HUES64 (cell line): ENCODE data around the gene SCART1.
"Not testable (repeated sequence)": the region's sequence is repeated elsewhere in the genome, so short reads cannot be mapped to it uniquely, and the experiment has no call there.

ENCODE experiments used
- H3K27ac ChIP-seq: 2 replicates; pipeline ENCODE4 v1.7.0; 2013; ENCODE audit warnings: low read depth, low read length, inconsistent platforms
- H3K27me3 ChIP-seq: 2 replicates; pipeline ENCODE4 v1.6.1; 2013; ENCODE audit warnings: mild to moderate bottlenecking, low read length; ENCODE audit not compliant: insufficient read depth
- H3K36me3 ChIP-seq: 2 replicates; pipeline ENCODE4 v1.6.1; 2013; ENCODE audit warnings: mild to moderate bottlenecking, low read length; ENCODE audit not compliant: insufficient read depth
- H3K4me1 ChIP-seq: 2 replicates; pipeline ENCODE4 v1.6.1; 2013; ENCODE audit warnings: mild to moderate bottlenecking, low read length, moderate library complexity; ENCODE audit not compliant: insufficient read depth
- H3K4me3 ChIP-seq: 2 replicates; pipeline ENCODE4 v1.5.1; 2013; ENCODE audit warnings: mild to moderate bottlenecking, low read length, moderate library complexity
- H3K9ac ChIP-seq: 2 replicates; pipeline ENCODE4 v1.6.1; 2013; ENCODE audit warnings: mild to moderate bottlenecking, low read depth, low read length
- H3K9me3 ChIP-seq: 2 replicates; pipeline ENCODE4 v1.6.1; 2013; ENCODE audit warnings: low read depth, low read length; ENCODE audit not compliant: insufficient read depth
- WGBS: fragments of 150-250, 120-280 bp; methylation state at CpG from one replicate; pipeline ENCODE4 v1.1.7; 2013; ENCODE audit warnings: missing lambda C conversion rate; 5-methylcytosine and 5-hydroxymethylcytosine counted together

SCART1 gene

DNA sequence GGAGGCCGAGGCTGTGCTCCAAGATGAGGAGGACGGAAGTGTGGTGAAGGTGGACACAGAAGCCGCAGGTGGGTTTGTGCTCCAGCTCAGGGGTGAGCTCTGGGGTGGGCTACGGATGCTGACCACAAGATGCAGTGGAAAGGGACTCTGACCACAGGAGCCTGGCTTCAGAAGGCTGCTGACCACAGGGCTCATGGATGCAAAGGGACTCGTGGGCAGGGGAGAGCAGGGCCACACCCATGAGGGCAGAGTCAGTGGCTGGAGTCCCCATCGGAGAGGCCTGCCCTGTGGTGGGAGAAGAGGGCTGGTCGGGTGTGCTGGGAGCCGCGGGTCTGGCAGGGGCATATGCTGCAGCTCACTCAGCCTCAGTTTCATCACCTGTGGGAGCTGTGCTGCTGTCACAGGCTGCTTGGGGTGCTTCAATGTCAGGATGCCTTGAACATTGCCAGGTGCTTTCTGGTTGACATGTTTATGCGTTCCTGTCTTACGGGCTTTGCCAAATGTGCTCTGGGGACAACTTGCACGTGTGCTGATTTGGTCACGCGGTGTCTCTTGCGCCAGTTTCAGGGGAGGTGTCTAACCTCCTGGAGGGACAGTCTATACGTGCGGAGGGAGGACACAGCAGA, 13.7 kb downstream of the SCART1 start:
- H3K27me3 ChIP-seq, result no peaks in the 10 kb centered on the region
- 82% methylated on average over 17 of the region's 17 CpGs for WGBS
- H3K4me3 ChIP-seq, result no peak overlapping the region
- H3K4me1 ChIP-seq, result no peaks in the 10 kb centered on the region
- H3K9ac ChIP-seq, result no peak overlapping the region
- H3K9me3 ChIP-seq, result peaks cover 78% of the 10 kb centered on the region
- no peaks in the 10 kb centered on the region for H3K36me3 ChIP-seq
- H3K27ac ChIP-seq, result no peak overlapping the region

DNA sequence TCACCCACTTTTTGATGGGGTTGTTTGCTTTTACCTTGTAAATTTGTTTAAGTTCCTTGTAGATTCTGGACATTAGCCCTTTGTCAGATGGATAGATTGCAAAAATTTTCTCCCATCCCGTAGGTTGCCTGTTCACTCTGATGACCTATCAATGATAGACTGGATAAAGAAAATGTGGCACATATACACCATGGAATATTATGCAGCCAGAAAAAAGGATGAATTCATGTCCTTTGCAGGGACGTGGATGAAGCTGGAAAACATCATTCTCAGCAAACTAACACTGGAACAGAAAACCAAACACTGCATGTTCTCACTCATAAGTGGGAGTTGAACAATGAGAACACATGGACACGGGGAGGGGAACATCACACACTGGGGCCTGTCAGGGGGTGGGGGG, 15.5 kb downstream of the SCART1 start:
- WGBS, result 58% methylated on average over 3 of the region's 3 CpGs
- not testable (repeated sequence) for H3K9ac ChIP-seq, H3K4me1 ChIP-seq, H3K27ac ChIP-seq, H3K36me3 ChIP-seq, H3K4me3 ChIP-seq, H3K27me3 ChIP-seq
- peaks cover 79% of the 10 kb centered on the region for H3K9me3 ChIP-seq

DNA sequence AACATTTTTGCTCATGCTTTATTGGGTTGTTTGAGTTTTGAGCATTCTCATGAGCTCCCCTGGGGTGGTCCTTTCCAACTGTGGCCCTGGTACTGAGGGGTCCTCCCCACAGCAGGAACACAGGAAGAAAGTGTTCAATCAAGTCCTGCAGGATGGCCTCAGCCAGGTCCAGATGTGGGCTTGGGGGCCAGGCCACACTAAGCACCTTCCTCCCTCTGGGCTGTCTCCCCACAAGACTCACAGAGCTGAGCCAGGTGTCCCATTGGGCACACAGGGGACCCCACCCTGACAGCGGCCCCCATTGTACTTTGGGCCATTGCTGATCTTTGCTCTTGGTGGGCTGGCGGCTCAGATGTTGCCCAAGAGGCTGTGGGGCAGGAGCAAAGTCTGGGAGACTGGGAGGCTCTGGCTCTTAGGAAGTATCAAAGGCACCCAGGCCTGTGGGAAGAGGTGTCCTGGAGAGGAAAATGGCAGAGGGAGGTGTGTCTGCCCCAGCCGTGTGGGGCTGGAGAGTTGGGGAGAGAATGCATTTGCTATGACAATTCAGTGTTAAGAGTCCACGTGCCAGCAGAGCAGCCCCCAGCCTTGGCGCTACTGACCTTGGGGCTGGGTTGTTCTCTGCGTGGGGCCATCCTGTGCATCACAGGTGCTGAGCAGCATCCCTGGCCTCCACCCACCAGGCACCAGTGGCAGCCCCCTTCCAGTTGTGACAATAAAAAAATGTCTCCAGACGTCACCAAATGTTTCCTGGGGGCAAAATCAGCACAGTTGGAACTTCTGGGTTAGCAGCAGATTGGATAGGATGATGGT, 17.8 kb downstream of the SCART1 start:
- Histone ChIP-seq H3K9me3 (peaks cover 88% of the 10 kb centered on the region), H3K36me3 (no peaks in the 10 kb centered on the region), H3K27ac (no peak overlapping the region), H3K9ac (no peak overlapping the region), H3K4me3 (no peak overlapping the region), H3K27me3 (no peaks in the 10 kb centered on the region), H3K4me1 (no peaks in the 10 kb centered on the region)
- 59% methylated on average over 7 of the region's 7 CpGs for WGBS

DNA sequence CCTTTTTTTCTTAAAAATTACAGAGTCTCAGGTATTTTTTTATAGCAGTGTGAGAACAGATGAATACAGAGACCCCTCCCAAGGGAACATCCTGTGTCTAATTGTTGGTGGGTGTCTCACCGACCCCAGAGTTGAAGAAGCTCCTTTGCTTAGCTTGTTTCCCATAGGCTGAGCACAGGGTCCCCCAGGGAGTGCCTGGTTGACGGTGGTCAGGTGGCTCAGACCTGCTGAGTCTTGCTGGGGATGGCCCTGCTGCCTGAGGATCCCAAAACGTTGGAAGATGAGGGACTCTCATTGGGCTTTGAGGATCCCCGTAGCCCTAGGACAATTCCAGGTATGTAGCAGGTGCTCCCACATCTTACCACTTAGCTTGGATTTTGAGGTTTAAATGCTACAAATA, 19.5 kb downstream of the SCART1 start:
- Histone ChIP-seq H3K36me3 (no peaks in the 10 kb centered on the region), H3K9ac (no peak overlapping the region), H3K4me1 (no peaks in the 10 kb centered on the region), H3K9me3 (peaks cover 74% of the 10 kb centered on the region), H3K27ac (no peak overlapping the region), H3K4me3 (no peak overlapping the region), H3K27me3 (no peaks in the 10 kb centered on the region)
- 42% methylated on average over 4 of the region's 4 CpGs for WGBS

DNA sequence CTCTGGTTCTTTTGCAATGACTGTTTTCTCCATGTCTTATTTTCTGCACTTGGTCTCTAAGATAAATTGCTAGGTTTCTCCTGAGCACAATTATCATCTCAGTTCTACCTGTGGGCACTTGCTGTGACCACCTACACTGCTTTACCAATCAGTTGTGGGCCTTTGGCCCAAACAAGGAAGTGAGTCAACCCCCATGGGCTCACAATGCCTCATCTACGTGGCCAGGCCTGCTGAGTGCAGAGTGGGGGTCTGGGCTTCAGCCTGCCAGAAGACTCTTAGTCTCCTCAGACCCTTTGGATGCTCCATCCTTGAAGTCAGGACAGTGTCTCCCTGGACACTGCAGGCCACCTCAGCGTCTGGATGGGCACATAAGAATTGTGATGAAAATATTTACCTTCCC, 20.3 kb downstream of the SCART1 start:
- H3K9me3 ChIP-seq, result peaks cover 68% of the 10 kb centered on the region
- H3K4me3 ChIP-seq, result no peak overlapping the region
- 54% methylated on average over 2 of the region's 2 CpGs for WGBS
- H3K27ac ChIP-seq, result no peak overlapping the region
- no peaks in the 10 kb centered on the region for H3K36me3 ChIP-seq
- H3K27me3 ChIP-seq, result no peaks in the 10 kb centered on the region
- H3K4me1 ChIP-seq, result no peaks in the 10 kb centered on the region
- H3K9ac ChIP-seq, result no peak overlapping the region

DNA sequence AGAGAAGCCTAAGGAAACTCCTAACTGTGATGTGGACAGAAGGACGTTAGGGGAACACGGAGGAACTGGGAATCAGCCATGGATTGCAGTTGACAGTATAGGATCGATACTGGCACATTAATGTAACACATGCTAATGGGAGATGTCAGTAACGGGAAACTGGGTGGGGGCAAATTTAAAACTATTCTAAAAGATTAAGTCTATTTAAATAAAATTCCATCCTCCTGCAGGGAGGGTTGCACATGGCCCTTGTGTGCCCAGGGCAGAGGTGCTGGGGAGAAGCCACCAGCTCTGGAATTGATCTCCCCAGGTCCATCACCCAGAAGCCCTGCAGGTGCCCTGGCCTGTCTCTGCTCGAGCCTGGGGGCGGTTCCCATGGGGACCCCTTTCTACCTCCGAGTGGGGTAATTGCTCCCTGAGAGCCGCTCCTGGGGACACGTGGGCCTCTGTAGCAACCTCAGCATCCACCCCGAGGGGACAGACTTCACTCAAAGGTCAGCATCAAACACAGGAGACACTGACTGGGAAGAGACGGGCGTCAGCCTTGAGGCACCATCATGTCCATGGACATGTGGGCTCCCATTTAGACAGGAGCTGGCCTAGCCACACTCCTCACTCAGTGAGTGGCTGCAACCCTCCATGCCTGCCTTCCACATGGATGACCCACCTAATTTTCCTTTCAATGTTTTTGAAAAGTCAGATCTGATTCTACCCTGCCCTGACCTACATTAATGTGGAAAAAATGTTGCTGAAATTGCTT, 21.1 kb downstream of the SCART1 start:
- no peaks in the 10 kb centered on the region for H3K36me3 ChIP-seq
- no peak overlapping the region for H3K4me3 ChIP-seq
- H3K27ac ChIP-seq, result no peak overlapping the region
- H3K27me3 ChIP-seq, result no peaks in the 10 kb centered on the region
- WGBS, result 76% methylated on average over 11 of the region's 12 CpGs
- H3K9me3 ChIP-seq, result peaks cover 64% of the 10 kb centered on the region
- H3K4me1 ChIP-seq, result no peaks in the 10 kb centered on the region
- no peak overlapping the region for H3K9ac ChIP-seq

DNA sequence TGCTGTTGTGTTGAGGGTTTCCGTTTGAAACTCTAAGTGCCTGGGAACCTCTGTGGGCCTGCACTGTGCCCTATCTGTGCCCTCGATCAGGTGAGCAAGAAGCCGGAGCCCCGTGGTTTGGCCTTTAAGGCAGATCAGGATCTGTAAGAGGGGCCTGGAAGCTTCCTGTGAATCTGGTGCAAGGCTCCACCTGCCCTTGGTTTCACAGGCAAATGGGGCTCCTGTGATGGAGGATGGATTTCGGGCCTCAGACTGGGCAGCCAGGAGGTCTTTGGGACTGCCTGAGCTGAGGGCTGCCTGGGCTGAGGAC, 21.6 kb downstream of the SCART1 start:
- 79% methylated on average over 5 of the region's 5 CpGs for WGBS
- Histone ChIP-seq H3K9ac (no peak overlapping the region), H3K36me3 (no peaks in the 10 kb centered on the region), H3K9me3 (peaks cover 59% of the 10 kb centered on the region), H3K4me3 (no peak overlapping the region), H3K4me1 (no peaks in the 10 kb centered on the region), H3K27me3 (no peaks in the 10 kb centered on the region), H3K27ac (no peak overlapping the region)

DNA sequence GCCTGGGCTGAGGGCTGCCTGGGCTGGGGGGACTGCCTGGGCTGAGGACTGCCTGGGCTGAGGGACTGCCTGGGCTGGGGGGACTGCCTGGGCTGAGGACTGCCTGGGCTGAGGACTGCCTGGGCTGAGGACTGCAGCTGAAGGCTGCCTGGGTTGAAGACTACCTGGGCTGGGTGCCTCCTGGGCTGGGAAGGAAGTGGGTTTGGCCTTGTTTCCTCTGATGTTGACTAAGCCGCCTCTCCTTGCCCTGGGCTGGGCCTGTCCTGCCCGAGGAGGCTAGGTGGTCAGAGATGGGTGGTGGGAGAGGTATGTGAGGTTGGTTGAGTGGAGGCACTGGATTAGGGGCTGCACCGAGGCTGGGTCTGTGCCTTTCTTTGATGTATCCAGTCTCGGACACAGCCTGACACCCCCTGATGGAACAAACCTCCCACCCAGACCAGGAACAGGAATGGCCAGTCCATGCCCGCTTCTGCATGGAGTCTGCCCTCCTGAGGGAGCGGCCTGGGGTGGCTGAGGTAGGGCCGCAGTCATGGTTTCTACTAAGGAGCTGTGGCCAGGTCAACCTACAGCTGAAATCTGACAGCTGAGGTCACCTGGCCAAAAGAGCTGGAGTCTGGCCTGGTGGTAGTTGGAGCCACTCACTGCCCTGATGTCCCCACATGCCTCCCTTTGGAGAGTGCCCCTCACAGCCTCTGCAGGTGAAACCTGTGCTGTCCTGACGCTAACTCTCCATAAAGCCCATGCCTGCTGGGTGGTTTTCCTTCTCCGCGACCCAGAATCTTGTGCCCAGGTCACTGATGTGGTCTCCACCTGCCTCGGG, 22.3 kb downstream of the SCART1 start:
- WGBS, result 76% methylated on average over 11 of the region's 11 CpGs
- Histone ChIP-seq H3K9ac (no peak overlapping the region), H3K4me1 (no peaks in the 10 kb centered on the region), H3K4me3 (no peak overlapping the region), H3K27ac (no peak overlapping the region), H3K27me3 (no peaks in the 10 kb centered on the region), H3K9me3 (peaks cover 56% of the 10 kb centered on the region), H3K36me3 (no peaks in the 10 kb centered on the region)

DNA sequence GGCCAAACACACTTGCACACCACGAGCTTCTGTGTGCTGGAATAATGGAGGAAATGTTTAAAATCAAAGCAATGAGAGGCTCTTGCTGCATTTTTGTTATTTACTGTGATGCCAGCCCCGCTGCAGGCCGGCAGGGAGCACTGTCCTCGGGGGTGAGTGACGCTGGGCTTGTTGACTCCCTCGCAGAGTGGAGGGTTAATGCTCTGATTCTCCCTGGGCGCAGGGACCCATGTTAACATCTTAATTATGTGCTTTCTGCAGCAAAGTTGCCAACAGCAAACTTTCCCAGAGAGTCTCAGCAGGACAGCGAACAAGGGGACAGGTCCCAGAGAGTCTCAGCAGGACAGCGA, 22.9 kb downstream of the SCART1 start:
- no peaks in the 10 kb centered on the region for H3K4me1 ChIP-seq
- no peaks in the 10 kb centered on the region for H3K27me3 ChIP-seq
- no peak overlapping the region for H3K9ac ChIP-seq
- no peaks in the 10 kb centered on the region for H3K36me3 ChIP-seq
- WGBS, result 78% methylated on average over 9 of the region's 9 CpGs
- peaks cover 56% of the 10 kb centered on the region for H3K9me3 ChIP-seq
- no peak overlapping the region for H3K27ac ChIP-seq
- H3K4me3 ChIP-seq, result no peak overlapping the region

DNA sequence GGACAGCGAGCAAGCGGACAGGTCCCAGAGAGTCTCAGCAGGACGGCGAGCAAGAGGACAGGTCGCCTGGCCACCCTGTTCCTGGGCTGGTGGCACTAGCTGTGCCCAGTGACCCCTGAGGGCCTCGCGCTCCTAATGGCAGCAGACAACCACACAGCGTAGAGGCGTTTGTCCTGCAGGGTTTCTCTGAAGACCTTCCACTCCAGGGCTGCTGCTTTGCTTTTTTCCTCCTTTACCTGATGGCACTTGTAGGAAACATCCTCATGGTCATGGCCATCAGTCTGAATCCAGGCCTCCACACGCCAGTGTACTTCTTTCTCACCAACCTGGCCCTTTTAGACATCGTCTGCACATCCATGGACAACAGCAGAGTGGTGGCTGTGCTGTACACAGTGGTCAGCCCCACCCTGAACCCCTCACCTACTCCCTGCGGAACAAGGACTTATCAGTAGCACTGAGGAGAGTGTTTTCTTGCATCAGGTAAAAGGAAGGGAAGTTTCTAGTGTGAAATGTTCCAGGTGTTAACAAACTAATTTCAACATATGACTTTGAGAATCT, 27.4 kb downstream of the SCART1 start:
- Histone ChIP-seq H3K9ac (no peak overlapping the region), H3K36me3 (no peaks in the 10 kb centered on the region), H3K4me1 (no peaks in the 10 kb centered on the region), H3K27ac (no peak overlapping the region), H3K27me3 (no peaks in the 10 kb centered on the region), H3K4me3 (no peak overlapping the region), H3K9me3 (peaks cover 60% of the 10 kb centered on the region)
- 69% methylated on average over 11 of the region's 12 CpGs for WGBS

DNA sequence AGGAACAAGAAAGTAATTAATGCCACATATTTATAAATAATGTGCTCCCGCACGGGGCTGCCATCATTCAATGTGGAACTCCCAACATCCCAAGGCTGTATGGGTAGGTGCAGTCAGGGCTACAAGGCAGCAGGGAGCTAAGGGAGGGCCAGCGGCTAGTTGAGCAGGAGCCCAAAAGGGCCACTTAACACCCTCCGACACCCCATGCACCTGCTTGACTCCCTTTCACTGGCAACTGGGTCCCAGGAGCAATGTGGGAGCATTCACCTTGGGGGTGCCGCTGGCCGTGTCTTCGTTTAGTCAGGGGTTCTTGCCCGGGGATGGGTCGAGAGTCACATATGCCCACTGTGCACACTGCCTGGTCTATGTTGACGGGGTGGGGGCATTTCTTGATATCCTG, 27.9 kb downstream of the SCART1 start:
- no peak overlapping the region for H3K9ac ChIP-seq
- no peak overlapping the region for H3K27ac ChIP-seq
- no peak overlapping the region for H3K4me3 ChIP-seq
- no peaks in the 10 kb centered on the region for H3K36me3 ChIP-seq
- no peaks in the 10 kb centered on the region for H3K4me1 ChIP-seq
- 84% methylated on average over 10 of the region's 10 CpGs for WGBS
- no peaks in the 10 kb centered on the region for H3K27me3 ChIP-seq
- peaks cover 60% of the 10 kb centered on the region for H3K9me3 ChIP-seq
